Measurements from ENCODE around the gene SOWAHA.
"Not testable (repeated sequence)": the region's sequence is repeated elsewhere in the genome, so short reads cannot be mapped to it uniquely, and the experiment has no call there.

The SOWAHA gene

DNA sequence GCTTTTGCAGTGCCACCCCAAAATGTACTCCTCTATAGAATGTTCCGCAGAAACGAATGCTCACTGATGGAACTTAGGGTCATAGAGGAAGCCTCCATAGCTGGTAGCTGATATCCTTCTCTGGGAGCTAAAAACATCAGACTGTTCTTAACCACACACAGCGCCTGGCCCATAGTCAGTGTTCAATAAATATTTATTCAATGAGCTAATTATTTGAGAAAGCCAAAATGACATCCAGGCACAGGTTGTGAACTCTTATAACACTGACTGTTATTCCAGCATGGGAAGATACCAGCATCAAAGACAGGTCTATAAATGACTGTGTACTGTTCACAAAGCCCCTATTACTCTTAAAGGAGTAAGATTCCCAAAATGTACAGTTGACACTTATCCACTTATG, 40.2 kb downstream of the SOWAHA start:
- no peak for DNase-seq (ENCODE audit: low read depth)

DNA sequence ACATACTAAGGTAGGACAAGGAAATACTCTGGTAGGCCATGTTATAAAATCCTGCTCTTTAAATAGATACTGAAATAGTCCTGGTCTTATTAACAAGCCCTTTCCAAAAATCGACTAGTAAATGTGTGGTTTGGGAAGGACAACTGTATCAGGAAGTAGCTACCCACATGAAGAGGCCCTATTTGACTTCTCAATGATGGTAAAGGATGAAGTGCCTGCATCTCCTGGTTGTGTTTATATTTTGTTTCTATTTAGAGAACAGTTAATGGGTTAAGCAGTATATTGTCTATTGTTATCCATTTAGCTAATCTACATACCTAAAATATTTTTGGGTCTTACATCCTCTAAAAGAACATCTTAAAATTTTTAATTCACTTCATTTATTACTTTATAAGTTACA, 40.7 kb downstream of the SOWAHA start:
- no peak for DNase-seq (ENCODE audit: low read depth)

DNA sequence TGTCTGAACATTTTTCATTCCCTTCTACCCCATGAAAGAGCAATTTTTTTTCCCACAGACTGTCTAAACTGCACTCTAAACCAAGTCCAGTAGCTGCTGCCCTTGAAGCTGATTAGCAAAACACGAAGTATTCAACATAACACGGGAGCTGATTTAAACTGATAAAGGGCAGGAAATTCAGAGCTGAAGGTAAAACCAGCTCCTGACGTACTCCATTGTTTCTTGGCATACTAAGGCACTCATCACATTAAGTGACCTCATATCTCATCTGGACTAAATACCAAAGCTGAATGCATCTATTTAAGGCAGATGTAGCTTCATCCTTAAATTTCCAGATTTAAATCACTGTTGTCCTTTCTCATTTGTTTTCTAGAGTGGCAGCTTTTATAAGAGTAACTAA, 41.2 kb downstream of the SOWAHA start:
- DNase-seq (ENCODE audit: low read depth), result no peak

DNA sequence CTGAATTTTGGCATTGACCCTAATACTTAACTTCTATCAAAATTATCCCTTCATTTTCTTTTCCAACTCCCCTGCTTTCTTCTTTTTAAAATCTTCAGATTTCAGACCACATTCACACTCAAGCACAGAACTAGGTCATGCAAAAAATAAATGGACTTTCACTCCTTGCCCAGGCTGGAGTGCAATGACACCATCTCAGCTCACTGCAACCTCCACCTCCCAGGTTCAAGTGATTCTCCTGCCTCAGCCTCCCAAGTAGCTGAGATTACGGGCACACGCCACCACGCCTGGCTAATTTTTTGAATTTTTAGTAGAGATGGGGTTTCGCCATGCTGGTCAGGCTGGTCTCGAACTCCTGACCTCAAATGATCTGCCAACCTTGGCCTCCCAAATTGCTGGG, 41.9 kb downstream of the SOWAHA start:
- DNase-seq (ENCODE audit: low read depth), result not testable (repeated sequence)

DNA sequence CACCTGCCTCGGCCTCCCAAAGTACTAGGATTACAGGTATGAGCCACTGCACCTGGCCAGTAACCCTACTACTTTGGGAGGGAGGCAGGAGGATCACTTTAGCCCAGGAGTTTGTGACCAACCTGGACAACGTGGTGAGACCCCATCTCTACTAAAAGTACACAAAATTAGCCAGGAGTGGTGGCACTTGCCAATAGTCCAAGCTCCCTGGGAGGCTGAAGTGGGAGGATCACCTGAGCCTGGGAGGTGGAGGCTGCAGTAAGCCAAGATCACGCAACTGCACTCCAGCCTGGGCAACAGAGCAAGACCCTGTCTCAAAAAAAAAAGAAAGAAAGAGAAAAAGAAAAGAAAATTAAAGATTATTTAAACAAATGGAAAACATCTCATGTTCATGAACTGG, 42.9 kb downstream of the SOWAHA start:
- no peak for DNase-seq (ENCODE audit: low read depth)

DNA sequence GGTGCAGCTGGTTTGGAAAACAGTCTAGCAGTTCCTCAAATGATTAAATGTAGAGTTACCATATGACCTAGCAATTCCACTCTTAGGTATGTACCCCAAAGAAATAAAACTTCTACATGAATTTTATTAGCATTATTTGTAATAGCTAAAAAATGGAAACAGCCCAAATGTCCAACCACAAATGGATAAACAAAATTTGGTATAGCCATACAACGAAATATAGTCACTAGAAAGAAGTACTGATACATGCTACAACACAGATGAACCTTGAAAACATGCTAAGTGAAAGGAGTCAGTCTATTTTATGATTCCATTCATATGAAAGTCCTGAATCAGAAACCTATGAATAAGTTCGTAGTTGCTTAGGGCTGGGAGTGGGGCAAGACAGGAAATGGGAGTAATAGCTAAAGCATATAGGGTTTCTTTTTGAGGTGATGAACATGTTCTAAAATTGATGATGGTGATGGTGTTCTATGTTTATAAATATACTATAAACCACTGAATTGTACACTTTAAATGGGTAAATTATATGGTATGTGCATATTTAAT, 46.9 kb downstream of the SOWAHA start:
- DNase-seq (ENCODE audit: low read depth), result no peak

DNA sequence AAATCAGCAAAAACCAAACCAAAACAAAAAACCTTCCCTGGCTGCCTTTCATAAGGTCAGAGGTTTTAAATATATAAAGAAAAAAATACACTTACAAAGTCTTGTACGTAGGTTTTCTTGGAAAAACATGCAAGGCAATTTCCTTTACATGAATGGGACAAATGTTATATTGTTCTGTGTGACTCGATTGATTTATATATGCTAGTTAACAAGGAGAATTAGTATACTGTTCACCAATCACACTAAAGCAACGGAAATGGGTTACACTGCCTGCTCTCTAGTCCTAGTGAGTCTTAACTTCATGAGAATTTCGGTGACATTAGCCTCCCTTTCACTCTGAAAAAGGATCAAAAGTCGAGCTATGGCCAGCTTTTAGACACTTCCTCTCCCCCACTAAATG, 47.6 kb downstream of the SOWAHA start:
- DNase-seq (ENCODE audit: low read depth), result no peak

DNA sequence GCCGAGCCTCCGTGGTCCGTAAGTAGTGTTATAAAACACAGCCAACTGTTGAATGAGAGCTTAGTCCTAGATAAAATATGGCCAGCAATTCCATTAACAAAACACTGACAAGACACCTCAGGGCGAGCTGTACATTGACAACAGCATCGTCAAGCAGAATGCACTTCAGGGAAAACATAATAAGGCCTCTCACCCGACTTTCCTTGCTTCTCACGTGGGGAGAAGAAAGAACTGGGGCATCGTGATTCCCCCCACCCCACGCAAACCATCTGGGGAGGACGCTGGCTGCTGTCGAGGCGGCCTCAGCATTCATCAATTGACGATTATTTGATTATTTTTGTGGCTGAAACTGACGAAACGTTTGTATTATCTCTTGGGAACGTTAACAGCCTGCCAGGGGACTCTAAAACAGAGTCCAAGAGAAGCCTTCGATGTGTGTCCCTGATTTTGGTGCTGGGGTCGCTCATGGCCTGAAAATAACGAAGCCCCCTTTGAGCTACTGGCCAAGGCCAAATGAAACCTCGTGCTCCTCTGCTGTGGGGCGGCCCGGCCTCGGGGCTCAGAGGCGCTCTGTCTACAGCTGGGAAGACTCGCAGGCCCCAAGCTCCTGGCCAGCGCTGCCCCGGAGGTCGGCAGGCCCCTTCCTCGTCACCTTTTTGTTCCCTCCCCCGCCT, 52.7 kb downstream of the SOWAHA start:
- DNase-seq (ENCODE audit: low read depth), result no peak
